NCI-H187 treated with DMSO at 0.1 percent for 48 hours (cell line): ENCODE results near the gene CPSF6.
"Not testable (repeated sequence)": the region's sequence is repeated elsewhere in the genome, so short reads cannot be mapped to it uniquely, and the experiment has no call there.

Source experiments
- DNase-seq: peaks from one replicate; lab custom pipeline; 2025; lab: John Stamatoyannopoulos, UW

CPSF6 gene

GRCh38 chr12:69239352-69239921, at the start of gene CPSF6:
Gene CPSF6, plus strand, starts transcription at chr12:69239569. Its CDS starts 78 bp downstream, at chr12:69239647.
- peak; percentile 69 for DNase-seq

- DNase-seq: no peak
Measured at GRCh38 chr12:69196302-69197288, 42.8 kb upstream of the CPSF6 start.

- not testable (repeated sequence) for DNase-seq
Measured at GRCh38 chr12:69199976-69200375, 39.4 kb upstream of the CPSF6 start.

GRCh38 chr12:69204191-69204590, 35.2 kb upstream of the CPSF6 start:
- no peak for DNase-seq

GRCh38 chr12:69210661-69211060, 28.7 kb upstream of the CPSF6 start:
- no peak for DNase-seq

- DNase-seq: no peak
Measured at GRCh38 chr12:69211160-69211559, 28.2 kb upstream of the CPSF6 start.

GRCh38 chr12:69214169-69214568, 25.2 kb upstream of the CPSF6 start:
- DNase-seq: no peak

GRCh38 chr12:69225251-69225910, 14.0 kb upstream of the CPSF6 start:
- no peak for DNase-seq

GRCh38 chr12:69231479-69231878, 7.9 kb upstream of the CPSF6 start:
- DNase-seq: no peak

GRCh38 chr12:69238589-69239351, 599 bp upstream of the CPSF6 start:
- DNase-seq: no peak

GRCh38 chr12:69239922-69240630, 707 bp downstream of the CPSF6 start:
- DNase-seq: no peak

- DNase-seq: no peak
Measured at GRCh38 chr12:69240631-69240995, 1.2 kb downstream of the CPSF6 start.

GRCh38 chr12:69241438-69242092, 2.2 kb downstream of the CPSF6 start:
- DNase-seq: no peak

GRCh38 chr12:69243099-69244084, 4.0 kb downstream of the CPSF6 start:
- no peak for DNase-seq

GRCh38 chr12:69247268-69248018, 8.1 kb downstream of the CPSF6 start:
- DNase-seq: no peak

GRCh38 chr12:69252033-69252432, 12.7 kb downstream of the CPSF6 start:
- no peak for DNase-seq

- no peak for DNase-seq
Measured at GRCh38 chr12:69254046-69254445, 14.7 kb downstream of the CPSF6 start.

- no peak for DNase-seq
Measured at GRCh38 chr12:69254862-69255261, 15.5 kb downstream of the CPSF6 start.

GRCh38 chr12:69258655-69259054, 19.3 kb downstream of the CPSF6 start:
- no peak for DNase-seq
